ENCODE results near the gene POGK. TPM values are rescaled to one million over a fixed set of nuclear protein-coding genes. Genes with fewer than 3 reads are reported as not detected.

Gene POGK
- total RNA-seq, 4 donors from 2014 or later: 25.5 to 29.3 (median 27.0) TPM

GRCh38 chr1:166875302-166875733 lies 36.0 kb downstream of the POGK start:
- no peak for TF ChIP-seq CTCF (IDR thresholded peaks at IDR 0.05; ENCODE audit: low read depth)

- TF ChIP-seq CTCF (IDR thresholded peaks at IDR 0.05; ENCODE audit: low read depth): no peak
These were observed 36.7 kb downstream of the POGK start, which contains the start of gene TADA1 for GRCh38 chr1:166875734-166876539. TADA1 (minus strand) TSS chr1:166876264; CDS start chr1:166876233, 31 bp downstream.

- TF ChIP-seq CTCF (IDR thresholded peaks at IDR 0.05; ENCODE audit: low read depth): no peak
These were observed 37.2 kb downstream of the POGK start for GRCh38 chr1:166876540-166876838.

GRCh38 chr1:166882893-166883292 lies 43.6 kb downstream of the POGK start:
- no peak for TF ChIP-seq CTCF (IDR thresholded peaks at IDR 0.05; ENCODE audit: low read depth)

GRCh38 chr1:166884040-166884642 lies 44.9 kb downstream of the POGK start:
- TF ChIP-seq CTCF (IDR thresholded peaks at IDR 0.05; ENCODE audit: low read depth): no peak

GRCh38 chr1:166884971-166885370 lies 45.7 kb downstream of the POGK start:
- TF ChIP-seq CTCF (IDR thresholded peaks at IDR 0.05; ENCODE audit: low read depth): no peak

GRCh38 chr1:166888373-166889111 lies 49.3 kb downstream of the POGK start:
- no peak for TF ChIP-seq CTCF (IDR thresholded peaks at IDR 0.05; ENCODE audit: low read depth)
